ENCODE measurements around the gene DCANP1.

The DCANP1 gene

DNA sequence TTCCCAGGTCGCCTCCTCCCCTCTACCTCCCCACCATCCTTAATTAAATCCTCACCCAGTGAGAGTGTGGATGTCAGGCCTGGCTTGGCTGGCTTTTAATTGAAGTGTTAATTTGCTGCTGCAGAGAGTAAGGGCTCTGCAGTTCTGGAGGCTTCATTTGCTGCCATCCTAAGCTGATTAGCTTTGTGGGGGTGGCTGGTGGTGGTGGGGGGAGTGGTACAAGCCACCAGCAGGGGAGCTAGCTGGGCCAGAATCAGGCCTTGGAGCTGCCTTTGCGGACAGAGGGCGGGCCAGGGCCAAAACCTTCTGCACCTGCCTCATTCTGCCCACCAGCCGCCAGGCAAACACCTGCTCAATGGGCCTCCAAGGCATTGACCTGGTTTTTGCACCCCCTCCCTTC lies 31.8 kb upstream of the DCANP1 start:
- DNase-seq = no peak

DNA sequence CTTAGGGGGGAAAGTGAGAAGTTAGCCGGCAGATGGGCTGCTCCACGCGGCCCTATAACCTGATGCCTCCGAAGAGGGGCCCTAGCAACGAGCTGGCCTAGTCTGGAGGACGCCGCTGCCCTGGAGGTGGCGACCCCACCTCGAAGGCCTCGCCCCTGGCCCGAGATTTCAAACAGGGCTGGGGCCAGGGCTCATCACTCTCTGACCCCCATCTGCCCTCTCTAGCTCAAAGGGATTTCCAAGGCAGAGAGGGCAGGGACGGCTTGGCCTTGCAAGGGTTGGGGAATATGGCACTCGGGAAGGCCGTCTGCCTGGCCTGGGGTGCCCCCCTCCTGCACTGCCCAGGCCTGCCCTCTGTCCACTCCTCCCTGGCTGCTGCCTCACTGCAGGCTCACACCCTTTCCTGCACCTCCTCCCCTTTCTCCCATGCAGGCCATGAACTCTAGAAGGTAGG lies 30.5 kb upstream of the DCANP1 start:
- no peak for DNase-seq

DNA sequence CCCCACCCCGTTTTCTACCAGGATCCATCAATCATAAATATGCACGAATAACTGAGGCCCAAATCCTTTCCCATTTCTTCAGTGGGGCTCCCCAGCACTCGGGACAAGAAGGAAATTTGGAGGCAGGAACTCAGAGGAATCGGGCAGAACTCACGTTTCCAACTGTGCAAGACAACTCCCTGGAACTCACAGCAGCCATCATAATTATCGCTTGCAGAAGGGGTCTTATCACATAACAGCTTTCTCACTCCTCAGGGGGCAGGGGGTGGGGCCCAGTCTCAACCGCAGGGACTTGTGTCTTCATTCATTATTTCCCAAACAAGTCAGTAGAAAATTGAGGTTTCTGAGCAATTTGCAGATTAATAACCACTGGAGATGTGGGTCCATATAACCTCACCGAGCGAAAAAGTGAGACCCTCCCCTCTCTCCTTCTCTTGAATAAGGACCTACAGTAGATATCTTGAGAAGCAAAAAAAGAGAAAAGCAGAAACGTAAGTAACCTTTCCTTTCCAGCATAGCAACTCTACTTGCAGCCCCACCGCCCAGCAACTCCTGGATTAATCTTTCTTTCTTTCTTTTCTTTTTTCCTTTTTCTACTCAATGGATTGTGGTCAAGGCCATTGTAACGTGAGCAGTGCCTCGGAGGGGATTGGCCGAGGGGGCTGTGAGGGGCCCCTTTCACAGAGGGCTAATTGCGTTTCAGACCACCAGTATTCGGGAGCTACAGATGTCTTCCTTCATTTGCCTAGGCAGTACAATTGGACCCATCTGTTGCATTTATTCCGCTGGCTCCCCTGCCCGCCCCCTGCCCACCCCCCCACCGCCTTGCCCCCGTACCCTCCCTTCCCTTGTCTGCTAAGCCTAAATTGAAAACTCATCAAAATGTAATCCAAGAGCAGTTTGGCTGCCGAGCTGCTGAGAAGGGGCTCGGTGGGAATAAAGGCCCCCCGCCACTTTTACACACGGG lies 29.8 kb upstream of the DCANP1 start:
- no peak for DNase-seq

DNA sequence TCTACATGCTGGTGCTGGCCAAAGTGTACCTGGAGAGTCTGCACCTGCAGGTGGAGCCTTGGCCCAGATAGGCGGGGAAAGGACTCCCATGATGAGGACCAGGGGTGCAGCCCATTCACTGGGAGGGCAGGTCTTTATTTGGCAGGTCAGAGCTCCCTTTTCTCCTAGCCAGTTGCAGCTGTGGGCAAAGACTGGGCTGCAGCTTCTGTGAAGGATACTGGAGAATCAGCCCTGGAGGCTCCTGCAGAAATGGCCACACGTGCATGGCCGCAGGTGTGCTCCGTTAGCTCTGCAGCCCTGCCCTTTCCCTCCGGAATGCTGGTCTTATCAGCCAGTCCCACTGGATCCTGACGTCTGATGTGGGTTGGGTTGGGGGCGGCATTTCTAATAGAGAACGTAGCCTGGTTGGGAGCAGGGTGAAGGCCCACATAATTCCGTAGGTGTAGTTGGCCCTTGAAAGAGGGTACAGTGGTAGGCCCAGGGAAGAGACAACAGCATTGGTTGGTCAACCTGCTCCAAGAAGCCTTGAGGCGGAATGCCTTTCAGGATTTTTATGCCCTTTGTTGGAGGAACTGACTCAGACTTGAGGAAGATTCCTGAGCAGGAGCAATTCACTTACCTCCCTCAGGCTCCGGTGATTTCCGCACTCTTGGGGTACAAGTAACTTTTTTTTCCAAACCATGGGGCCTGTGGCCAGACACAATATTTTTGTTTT lies 27.0 kb upstream of the DCANP1 start:
- DNase-seq = no peak

DNA sequence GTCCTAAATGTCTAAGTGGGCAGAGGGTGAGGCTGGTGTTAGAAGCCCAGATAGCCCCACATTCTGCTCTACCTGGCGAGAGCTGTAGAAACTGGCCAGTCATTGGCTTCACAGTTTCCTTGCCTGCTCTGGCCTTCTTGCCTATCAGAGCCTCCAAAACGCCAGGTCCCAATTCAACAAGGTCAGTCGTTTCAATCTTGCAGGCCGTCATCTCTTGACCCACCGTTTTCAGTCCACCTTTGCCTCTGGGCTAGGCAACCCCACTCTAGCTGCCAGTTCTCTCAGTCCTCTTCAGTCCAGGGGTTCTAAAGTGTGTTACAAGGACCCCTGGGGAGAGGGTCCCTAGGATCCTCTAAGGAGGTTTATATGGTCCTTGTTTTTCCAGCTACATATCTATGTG lies 25.0 kb upstream of the DCANP1 start:
- no peak for DNase-seq

DNA sequence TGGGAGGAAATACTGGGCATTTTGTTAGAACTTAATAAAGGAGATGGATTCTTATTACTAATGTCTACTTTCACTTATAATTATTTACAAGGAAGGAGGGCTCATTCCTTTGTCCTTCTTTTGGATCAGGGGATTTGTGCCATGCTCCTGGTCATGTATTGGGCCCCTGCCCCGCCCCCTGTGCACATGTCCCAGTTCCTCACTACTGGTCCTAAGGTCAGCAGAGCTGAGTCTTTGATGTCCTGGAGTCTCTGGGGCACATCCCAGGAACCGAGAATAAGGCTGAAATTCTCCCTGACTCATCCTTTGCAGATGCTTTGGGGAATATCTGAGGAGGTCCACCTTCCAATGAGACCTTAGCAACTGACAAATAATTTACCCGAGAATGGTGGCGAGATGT lies 24.6 kb upstream of the DCANP1 start:
- DNase-seq = no peak

DNA sequence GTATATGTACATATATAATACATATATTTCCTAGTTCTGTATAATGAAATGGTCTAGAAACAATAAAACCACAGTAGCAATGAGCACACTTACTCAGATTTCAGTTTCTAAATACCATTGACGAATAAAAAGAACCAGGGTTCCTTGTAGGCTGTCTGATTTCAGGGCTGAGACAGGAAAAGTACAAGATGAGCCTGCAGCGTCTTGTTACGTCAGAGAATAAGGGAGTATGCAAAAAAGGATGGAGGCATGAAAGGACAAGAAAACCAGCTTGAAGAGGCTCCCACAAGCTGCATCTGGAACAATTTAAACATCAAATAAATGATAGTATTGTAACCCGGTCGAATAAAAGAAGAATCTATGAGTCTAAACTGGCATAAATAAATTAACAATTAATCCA lies 22.8 kb upstream of the DCANP1 start:
- DNase-seq = no peak

DNA sequence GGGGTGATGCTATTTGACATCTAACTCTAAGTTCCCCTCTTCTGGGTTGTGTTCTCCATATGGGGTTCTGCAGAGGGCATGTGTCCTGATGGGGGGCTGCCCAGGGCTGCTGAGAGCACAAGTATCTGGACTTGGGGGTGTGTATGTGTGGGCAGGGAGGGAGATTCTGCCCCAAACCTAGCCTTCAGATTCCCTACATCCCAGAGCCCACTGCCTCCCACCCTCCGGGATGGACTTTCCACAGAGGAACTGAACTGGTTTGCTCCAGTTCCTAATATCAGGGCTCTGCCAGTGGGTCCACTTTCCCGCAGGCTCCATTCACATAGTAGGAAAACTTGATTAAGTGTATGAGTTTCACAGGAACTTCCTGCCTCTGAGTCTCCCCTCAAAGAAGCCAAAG lies 21.4 kb upstream of the DCANP1 start:
- no peak for DNase-seq

DNA sequence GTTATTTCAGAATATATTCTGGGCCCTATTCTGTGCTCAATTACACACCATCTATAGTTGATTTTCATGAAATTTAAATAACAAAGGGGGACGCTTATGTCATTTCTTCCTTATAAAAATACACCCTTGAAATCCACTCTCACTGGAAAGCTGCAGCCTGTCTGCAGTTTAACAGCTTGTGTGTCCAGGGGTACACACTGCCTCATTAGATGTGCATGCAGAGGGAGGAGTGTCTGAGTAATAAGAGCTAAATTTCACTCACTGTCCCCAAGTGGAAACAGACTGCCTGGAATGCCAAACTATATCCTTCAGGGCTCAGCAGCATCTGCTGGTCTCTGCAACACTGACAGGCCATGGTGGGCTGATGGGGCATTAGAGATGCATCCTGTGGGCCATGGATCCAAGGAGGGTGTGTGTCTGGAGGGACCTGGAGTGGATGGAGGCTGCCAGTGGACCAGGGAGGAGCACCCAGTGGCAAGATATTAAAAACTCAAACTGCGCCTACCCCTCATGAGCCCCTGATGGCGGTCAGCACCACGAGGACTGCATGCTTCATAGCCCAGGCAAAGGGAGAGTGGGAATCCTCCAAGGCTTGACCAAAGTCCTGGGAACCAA lies 20.8 kb upstream of the DCANP1 start:
- no peak for DNase-seq

DNA sequence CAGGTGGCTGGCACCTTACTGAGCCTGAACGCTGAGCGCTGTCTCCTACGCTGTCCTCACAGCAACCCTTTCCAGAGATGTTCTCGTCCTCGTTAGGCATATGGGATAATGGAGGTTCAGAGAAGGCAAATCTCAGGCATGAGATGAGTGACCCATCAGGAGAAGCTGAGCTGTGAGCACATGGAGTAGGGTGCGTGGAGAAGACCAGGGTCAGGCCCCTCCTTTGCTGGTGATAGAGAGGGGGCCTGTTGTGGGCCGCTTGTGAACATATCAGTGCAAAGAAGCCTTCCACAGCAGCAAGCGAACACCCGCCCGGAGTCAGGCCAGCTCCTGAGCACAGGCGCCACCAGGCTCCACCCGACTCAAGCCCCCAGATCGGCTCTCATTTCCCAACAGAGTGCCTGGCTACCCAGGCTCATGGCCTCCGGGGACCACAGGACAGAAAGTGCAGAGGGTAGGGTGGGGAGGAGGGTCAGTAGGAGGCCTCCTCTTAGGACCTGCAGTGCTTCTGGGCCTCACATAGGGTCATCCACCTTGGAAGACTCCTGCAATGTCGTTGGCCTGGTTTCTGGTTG lies 20.0 kb upstream of the DCANP1 start:
- DNase-seq = no peak

DNA sequence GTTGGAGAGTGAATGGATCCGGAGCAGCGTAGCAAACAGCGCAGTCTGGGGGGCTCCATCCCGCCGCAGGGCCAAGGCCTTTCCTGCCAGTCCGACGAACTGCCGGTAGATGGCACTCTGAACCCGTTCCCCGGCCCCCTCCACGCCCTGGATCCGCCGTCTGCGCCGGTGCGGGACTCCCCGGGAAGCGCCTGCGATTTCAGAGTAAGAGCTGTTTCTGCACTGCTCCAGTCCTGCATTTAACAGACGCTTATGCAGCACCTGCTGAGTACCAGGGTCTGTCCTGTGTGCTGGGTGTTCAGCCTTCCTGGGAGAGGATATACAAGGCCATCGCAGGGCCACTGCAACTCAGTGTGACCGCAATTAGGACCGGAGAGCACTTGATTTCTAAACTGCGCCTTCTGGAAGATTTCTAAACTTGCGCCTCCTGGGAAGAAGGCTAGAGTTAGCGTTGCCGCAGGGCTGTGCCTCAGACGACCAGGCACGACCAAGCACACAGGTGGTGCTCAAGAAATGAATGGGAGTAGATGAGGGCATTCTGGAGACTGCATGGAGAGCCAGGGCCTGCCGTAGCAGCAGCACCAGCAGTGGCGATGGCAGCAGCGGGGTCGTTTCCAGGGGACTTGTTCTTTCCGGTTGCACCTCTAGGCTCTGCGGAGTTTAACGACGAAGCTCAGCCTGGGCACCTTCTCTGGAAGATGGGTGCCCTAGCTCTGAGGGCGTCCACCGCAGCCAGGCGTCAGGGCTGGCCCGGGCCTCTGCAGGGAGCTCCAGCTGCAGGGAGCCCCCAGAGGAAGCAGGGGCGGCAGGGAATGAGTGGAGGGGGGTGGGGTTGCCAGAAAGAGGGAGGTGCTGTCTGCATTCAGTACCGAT lies 19.3 kb upstream of the DCANP1 start:
- peak; percentile 25 for DNase-seq

DNA sequence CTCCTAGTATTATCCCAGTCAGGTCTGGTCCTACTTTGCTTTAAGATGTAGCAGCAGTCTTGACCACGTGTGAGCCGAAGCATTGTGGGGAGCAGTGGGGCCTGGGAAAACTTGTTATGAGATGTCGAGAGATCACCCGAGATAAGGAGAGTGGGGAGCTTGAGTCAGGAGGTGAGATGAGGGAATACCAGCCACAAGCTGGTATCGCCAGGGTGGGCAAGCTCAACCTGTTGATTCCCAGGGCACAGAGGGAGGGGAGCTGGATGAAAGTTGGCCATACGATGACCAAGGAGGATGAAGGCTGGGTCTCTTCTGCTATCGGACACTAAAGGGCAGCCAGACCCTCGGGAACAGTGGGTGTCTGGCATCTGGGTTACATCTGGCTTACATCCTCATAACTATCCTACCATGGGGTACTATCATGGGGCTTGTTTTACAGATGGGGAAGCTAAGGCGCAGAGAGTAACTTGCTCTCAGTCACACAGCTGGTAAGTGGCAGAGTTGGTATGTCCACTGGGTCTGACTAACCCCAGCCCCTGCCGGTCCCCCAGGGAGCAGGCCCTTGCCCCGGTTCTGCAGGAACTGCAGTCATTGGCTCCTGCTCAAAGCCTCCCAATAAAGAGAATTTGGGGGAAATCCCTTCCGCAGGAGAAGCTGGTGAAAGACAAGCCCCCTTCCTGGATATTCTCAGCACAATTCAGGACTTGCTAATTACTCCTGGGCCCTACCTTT lies 18.4 kb upstream of the DCANP1 start:
- DNase-seq = no peak

DNA sequence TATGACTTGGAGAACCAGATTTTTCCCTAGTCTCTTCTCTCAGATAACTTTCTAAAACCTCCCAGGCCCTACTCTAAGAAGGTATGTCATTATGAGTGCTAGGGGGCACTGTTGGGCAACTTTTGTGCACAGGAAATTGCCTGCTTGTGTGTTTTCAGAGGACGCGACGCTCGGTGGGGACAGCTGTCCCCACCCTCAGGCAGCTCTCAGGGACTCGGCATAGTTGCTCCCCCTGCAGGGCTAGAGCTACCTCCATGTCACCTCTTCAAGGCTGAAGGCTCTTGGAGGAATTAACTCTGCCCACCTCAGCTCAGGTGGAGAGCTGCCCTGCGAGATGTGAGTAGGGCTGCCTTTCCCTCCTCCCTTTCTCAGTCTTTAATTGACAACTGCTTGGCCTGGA lies 15.2 kb upstream of the DCANP1 start:
- DNase-seq = peak; percentile 56

DNA sequence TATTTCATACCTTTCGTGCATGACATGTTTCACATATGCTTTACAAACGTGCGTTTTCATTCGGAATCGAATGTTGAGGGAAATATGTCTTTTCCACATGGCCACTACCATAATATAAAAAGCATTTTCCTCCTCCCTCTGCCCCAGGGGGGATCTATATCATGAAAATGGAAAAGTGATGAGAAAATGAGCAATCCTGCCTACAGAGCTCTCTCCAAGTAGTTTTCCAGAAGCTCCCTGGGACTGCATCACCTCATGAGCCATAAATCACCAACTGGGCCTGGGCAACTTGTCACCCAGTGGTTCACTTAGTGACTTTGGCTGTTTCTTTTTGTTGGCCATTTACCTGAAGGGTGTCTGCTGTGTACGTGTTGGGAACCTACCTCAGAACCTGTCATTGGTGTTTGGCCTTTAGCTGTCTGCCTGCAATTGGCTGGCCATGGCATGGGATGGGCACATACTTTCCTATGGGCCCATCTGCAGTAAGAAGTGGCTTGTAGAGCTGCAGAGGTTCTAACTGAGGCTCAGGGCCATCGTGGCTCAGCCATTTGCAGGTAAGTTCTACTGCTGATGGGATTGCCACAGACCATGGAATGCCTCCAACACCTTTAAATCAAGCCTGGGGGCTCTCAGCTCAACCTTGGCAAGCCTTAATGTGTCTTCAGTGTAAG lies 14.5 kb upstream of the DCANP1 start:
- no peak for DNase-seq

DNA sequence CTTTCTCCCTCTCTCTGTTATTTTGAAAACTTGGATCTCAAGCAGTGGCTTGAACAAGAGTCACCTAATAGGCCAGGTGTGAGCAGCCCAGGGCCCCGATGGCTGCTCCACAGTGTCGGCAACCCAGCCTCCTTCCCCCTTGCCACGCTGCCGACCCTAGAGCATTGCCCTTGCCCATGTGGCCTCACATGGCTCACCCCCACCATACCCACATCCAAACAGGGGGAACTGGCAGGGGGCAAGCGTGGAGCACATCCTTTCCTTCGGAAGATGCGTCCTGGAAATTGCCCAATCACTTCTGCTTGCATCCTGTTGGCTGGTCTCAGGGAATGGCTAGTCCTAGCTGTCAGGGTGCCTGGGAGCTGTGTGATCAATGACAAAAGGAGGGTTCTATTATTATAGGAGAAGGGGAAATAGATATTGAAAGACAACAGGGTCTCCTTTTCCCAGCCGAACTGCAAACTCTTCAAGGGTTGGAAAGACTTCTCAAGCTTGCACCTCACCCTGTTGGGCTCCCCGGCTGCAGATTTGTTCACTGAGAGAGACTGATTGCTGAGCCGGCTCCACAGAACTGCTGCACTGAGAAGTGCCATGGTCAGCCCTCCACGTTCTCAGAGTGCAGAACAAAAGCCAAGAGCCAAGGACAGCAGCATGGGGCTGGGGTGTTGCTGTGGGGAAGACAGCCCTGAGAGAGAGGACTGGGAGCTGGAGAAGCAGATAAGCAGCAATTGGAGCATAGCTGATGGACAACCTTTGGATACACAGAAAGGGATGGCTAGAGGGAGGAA lies 13.3 kb upstream of the DCANP1 start:
- no peak for DNase-seq

DNA sequence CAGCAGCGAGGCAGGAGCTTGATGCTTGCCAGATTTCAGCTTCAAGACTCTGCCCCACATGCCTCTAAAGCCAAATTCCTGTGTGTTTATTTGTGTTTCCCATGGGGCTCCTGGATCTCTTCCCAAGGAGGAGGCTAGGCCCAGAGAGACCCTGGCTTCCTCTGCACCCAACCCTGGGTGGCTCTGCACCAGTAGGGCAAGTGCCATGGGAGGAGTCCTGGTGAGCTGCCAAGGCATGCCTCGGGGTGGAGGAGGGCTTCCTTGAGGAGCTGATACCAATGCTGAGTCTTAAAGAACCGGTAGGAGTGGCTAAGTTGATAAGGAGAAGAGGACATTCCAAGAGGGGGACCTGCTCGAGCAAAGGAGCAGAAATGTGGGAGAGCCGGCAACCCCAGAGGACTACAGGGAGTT lies 11.8 kb upstream of the DCANP1 start:
- DNase-seq = no peak

DNA sequence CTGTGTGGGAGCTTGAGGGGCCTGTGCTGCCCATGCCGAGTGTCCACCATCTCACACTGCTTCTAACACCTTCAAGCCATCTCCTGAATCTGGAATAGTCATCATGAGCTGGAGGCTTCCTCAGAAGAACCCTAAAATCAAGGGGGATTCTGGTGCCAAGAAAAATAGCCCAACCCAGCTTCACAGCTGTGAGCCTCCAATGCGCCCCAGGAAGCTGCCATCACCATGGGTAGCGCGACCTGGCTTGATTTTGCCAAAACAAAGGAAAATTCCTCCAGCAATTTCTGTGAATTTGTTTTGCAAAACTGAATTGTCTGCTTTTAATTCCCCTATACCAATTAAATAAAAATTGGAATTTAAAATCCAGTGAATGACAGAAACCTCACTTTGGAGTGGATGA lies 11.2 kb upstream of the DCANP1 start:
- no peak for DNase-seq

DNA sequence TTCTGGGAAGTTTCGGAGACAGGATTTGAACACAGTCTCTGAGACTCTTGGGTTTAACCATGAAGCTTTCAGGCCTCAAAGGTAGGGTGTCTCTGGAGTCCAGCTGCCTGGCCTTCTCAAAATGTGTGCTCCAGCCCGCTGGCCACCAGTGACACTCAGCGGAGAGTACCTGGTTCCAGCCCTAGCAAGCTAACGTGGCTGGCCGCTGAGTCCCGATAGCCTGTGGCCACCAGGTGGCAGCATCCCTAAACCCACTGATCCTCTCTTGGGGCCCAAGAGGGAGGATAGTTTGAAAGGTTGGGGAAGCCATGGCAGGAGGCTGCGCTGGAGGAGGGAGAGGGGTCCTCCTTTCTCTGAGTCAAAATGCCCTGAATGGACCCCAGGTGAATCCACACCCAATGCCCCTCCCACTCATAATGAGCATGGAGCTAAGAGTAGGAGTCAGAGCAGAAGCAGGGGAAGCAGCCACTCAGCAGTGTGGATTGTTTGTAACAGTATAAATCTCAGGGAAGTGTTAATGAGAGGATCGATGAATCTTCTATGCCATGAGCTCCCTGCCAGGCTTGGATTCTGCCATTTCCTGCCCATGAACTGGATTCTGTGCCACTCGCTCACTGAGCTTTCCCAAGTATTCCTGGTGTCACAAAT lies 10.4 kb upstream of the DCANP1 start:
- peak; percentile 23 for DNase-seq

DNA sequence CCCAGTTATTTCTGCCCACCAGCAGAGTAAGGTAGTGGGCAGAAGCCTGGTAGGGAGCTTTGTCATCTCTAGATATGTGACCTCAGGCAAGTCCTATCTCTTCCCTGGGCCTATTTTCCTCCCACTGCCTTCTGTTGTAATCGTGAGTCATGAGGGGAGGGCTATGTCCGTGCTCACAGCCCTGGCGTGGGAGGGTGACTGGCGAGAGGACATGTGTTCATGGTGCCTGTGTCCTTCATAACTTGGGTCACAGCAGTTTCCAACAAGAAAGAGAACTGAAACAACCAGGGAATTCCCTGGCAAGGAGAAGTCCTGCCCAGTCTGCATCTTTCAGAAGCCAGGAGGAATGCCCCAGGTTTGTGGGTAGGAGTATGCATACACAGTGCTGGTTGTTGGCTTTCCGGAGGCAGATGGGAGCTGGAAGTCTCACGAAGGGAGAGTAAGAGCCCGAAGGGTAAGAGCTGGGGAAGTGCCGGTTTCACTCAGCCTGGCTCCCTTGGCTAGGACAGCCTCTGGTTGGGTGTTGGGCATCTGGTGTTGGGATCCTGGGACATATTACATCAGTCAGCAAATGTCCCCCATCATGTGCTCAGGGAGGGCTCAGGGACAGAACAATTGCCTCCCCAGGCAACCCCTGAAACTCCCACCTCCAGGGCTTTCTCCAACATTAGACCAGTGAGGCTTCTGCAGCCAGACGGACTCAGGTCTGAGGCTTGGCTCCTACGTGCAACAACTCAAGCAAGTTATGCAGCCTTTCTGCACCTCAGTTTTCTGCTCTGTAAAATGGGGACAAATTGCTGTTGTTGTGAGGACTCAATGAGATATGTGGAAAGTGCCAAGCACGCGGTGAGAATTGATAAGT lies 9.3 kb upstream of the DCANP1 start:
- no peak for DNase-seq
